ENCODE results near the gene PGM5.

DNA sequence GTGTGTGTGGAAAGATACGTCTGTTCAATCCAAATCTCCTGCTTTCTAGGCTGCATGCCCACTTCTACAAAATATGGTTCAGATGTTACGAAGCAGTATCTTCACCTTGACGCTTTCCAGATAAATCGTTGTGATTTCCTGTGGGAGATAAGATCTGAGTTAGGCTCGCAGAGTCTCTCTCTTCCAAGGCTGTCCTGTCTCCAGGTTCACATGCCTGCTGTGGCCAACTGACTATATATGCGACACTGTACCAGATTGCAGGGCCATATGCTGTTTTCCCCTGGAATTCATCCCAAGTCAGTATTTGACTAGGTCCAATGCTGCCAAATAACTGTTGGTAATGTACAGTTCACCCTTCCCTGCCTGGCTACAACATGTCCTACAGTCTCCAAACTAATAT lies 136.4 kb downstream of the PGM5 start:
- TF ChIP-seq ZNF121 (CRISPR knock-in tag; IDR thresholded peaks at IDR 0.05) (no peak), HMGA2 (CRISPR knock-in tag; IDR thresholded peaks at IDR 0.05) (no peak), SMAD3 (CRISPR knock-in tag; IDR thresholded peaks at IDR 0.05; ENCODE audit: borderline replicate concordance) (no peak)
- TF ChIP-seq, protein P1, sequence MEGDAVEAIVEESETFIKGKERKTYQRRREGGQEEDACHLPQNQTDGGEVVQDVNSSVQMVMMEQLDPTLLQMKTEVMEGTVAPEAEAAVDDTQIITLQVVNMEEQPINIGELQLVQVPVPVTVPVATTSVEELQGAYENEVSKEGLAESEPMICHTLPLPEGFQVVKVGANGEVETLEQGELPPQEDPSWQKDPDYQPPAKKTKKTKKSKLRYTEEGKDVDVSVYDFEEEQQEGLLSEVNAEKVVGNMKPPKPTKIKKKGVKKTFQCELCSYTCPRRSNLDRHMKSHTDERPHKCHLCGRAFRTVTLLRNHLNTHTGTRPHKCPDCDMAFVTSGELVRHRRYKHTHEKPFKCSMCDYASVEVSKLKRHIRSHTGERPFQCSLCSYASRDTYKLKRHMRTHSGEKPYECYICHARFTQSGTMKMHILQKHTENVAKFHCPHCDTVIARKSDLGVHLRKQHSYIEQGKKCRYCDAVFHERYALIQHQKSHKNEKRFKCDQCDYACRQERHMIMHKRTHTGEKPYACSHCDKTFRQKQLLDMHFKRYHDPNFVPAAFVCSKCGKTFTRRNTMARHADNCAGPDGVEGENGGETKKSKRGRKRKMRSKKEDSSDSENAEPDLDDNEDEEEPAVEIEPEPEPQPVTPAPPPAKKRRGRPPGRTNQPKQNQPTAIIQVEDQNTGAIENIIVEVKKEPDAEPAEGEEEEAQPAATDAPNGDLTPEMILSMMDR (IDR thresholded peaks at IDR 0.05), result no peak
- TF ChIP-seq, protein P2, sequence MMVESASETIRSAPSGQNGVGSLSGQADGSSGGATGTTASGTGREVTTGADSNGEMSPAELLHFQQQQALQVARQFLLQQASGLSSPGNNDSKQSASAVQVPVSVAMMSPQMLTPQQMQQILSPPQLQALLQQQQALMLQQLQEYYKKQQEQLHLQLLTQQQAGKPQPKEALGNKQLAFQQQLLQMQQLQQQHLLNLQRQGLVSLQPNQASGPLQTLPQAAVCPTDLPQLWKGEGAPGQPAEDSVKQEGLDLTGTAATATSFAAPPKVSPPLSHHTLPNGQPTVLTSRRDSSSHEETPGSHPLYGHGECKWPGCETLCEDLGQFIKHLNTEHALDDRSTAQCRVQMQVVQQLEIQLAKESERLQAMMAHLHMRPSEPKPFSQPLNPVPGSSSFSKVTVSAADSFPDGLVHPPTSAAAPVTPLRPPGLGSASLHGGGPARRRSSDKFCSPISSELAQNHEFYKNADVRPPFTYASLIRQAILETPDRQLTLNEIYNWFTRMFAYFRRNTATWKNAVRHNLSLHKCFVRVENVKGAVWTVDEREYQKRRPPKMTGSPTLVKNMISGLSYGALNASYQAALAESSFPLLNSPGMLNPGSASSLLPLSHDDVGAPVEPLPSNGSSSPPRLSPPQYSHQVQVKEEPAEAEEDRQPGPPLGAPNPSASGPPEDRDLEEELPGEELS (CRISPR knock-in tag; IDR thresholded peaks at IDR 0.05), result no peak
- TF ChIP-seq, protein P3, sequence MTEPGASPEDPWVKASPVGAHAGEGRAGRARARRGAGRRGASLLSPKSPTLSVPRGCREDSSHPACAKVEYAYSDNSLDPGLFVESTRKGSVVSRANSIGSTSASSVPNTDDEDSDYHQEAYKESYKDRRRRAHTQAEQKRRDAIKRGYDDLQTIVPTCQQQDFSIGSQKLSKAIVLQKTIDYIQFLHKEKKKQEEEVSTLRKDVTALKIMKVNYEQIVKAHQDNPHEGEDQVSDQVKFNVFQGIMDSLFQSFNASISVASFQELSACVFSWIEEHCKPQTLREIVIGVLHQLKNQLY (CRISPR knock-in tag; IDR thresholded peaks at IDR 0.05), result no peak
- TF ChIP-seq, protein P4, sequence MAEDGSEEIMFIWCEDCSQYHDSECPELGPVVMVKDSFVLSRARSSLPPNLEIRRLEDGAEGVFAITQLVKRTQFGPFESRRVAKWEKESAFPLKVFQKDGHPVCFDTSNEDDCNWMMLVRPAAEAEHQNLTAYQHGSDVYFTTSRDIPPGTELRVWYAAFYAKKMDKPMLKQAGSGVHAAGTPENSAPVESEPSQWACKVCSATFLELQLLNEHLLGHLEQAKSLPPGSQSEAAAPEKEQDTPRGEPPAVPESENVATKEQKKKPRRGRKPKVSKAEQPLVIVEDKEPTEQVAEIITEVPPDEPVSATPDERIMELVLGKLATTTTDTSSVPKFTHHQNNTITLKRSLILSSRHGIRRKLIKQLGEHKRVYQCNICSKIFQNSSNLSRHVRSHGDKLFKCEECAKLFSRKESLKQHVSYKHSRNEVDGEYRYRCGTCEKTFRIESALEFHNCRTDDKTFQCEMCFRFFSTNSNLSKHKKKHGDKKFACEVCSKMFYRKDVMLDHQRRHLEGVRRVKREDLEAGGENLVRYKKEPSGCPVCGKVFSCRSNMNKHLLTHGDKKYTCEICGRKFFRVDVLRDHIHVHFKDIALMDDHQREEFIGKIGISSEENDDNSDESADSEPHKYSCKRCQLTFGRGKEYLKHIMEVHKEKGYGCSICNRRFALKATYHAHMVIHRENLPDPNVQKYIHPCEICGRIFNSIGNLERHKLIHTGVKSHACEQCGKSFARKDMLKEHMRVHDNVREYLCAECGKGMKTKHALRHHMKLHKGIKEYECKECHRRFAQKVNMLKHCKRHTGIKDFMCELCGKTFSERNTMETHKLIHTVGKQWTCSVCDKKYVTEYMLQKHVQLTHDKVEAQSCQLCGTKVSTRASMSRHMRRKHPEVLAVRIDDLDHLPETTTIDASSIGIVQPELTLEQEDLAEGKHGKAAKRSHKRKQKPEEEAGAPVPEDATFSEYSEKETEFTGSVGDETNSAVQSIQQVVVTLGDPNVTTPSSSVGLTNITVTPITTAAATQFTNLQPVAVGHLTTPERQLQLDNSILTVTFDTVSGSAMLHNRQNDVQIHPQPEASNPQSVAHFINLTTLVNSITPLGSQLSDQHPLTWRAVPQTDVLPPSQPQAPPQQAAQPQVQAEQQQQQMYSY (CRISPR knock-in tag; IDR thresholded peaks at IDR 0.05), result no peak
- TF ChIP-seq, protein P5, sequence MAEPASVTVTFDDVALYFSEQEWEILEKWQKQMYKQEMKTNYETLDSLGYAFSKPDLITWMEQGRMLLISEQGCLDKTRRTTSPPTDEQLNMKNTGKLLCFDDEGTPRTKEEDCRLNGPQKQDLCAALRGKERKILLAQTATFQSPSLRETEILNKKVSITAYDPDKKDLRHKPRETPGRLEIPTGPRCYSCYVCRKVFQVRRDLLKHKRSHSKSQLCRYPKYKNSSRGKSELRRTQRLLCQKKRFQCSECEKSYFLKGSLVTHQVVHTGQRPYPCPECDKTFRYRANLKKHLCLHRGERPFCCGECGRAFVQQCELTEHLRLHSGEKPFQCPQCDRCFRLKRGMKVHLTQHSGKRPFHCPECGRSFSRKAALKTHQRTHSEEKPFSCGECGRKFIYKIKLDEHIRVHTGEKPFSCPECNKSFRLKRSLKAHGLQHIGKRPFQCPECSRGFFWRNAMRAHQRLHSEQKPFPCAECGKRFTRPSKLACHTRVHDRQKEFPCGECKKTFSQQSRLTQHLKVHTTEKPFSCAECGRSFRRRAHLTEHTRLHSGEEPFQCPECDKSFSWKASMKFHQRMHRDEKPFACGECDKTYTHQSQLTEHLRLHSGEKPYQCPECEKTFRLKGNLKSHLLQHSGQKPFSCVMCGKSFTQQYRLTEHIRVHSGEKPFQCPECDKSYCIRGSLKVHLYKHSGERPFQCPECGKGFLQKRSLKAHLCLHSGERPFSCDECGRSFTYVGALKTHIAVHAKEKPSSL (CRISPR knock-in tag; conservative IDR thresholded peaks at IDR 0.05), result no peak
